Left ventricle myocardium inferior (tissue), 1 donor: ENCODE data around the gene EXOC4. TPM values are rescaled to one million over a fixed set of nuclear protein-coding genes. Genes with fewer than 3 reads are reported as not detected.

Experiments
- DNase-seq: peaks from one replicate; pipeline ENCODE4 v3.0.0-alpha.2; 2020
- H3K27ac ChIP-seq: fragments of 200-600 bp; replicated peaks from 2 replicates; pipeline ENCODE4 v1.8.0; 2021
- H3K27me3 ChIP-seq: fragments of 200-600 bp; 2 replicates; pipeline ENCODE4 v1.8.0; 2021; ENCODE audit warnings: low read depth
- H3K36me3 ChIP-seq: fragments of 200-600 bp; 2 replicates; pipeline ENCODE4 v1.8.0; 2021
- H3K4me1 ChIP-seq: fragments of 200-600 bp; 2 replicates; pipeline ENCODE4 v1.8.0; 2021
- H3K4me3 ChIP-seq: fragments of 200-600 bp; 2 replicates; pipeline ENCODE4 v1.8.0; 2021; ENCODE audit warnings: mild to moderate bottlenecking, moderate library complexity
- H3K9me3 ChIP-seq: fragments of 200-600 bp; replicated peaks from 2 replicates; pipeline ENCODE4 v1.8.0; 2021
- CTCF ChIP-seq: fragments of 200-600 bp; IDR thresholded peaks from 2 replicates; pipeline ENCODE4 v1.8.0; 2021; ENCODE audit warnings: antibody characterized with exemption, mild to moderate bottlenecking, borderline replicate concordance
- intact Hi-C: fragments of 100-400 bp; cut with micrococcal nuclease; formaldehyde crosslinking; loops from one replicate; pipeline ENCODE4 v1.11.0; 2022
- total RNA-seq: library from RNA; stranded (reverse); fragmentation: NEBNext Ultra II Directional; extraction: Animal tissue kit (Norgen Biotek cat#: 25700); gene quantifications from one replicate; pipeline ENCODE4 v1.2.1, GENCODE V29; 2021
- donor health status: DM: no; HTN: yes; CAD: no; lungs with severe emphysema.

Gene EXOC4
- total RNA-seq, 1 donor from 2014 or later: 33.8 TPM

DNA sequence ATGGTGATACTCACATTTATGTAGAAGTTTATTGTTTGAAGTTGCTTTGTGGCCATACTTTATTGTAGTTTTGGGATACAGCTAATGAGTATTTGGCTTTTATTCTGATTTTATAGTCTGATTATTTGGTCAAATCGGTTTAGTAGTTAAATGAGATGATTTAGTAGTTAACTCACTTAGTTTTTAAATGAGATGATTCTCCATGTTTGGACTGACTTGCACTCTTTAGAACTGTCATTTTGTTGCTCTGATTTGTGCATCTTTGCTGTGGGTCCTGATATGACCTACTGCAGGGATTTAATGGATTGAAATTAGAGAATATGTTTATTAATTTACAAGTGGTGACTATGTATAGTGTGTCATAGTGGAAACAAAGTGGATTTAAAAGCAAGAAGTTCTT, 44.2 kb downstream of the EXOC4 start:
- intact Hi-C loops: no loop called here
- peaks cover 58% of the 10 kb centered on the region for H3K4me1 ChIP-seq

GRCh38 chr7:133298080-133298479, 45.2 kb downstream of the EXOC4 start:
- no peak for TF ChIP-seq CTCF
- intact Hi-C loops: no loop called here
- peaks cover 61% of the 10 kb centered on the region for H3K4me1 ChIP-seq

More for the DNA sequence above, 44.2 kb downstream of the EXOC4 start:
- Histone ChIP-seq H3K27me3 (no peaks in the 10 kb centered on the region), H3K9me3 (no peaks in the 10 kb centered on the region), H3K27ac (no peak overlapping the region), H3K36me3 (no peaks in the 10 kb centered on the region), H3K4me3 (no peak overlapping the region)
- no peak for TF ChIP-seq CTCF
- DNase-seq: no peak

DNA sequence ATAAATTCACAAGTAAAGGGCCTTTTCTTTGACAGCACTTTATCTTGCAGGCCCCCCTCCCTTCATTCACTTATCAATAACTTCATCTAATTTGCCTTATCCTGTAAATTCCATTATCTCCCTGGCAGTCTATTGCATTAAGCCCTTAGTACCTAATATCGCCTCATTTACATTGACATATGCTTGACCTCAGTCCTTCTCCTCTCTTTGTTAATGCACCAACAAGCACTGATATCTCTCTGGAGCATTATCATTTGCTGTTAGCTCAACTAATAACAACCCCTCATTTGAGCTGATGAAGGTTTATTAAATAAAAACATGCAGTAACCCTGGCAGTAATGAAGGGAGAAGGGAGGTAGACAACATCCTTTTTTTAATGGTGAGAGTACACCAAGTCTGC, 46.8 kb downstream of the EXOC4 start:
- no peaks in the 10 kb centered on the region for H3K9me3 ChIP-seq
- no peak for DNase-seq
- no peaks in the 10 kb centered on the region for H3K27me3 ChIP-seq
- no peak for TF ChIP-seq CTCF
- no peaks in the 10 kb centered on the region for H3K36me3 ChIP-seq
- no peak overlapping the region for H3K27ac ChIP-seq
- H3K4me1 ChIP-seq: peaks cover 61% of the 10 kb centered on the region
- intact Hi-C loops: no loop called here
- no peak overlapping the region for H3K4me3 ChIP-seq

More at GRCh38 chr7:133298080-133298479, 45.2 kb downstream of the EXOC4 start:
- no peak for DNase-seq
- H3K27me3 ChIP-seq: no peaks in the 10 kb centered on the region
- no peak overlapping the region for H3K4me3 ChIP-seq
- H3K27ac ChIP-seq: no peak overlapping the region
- no peaks in the 10 kb centered on the region for H3K9me3 ChIP-seq
- H3K36me3 ChIP-seq: no peaks in the 10 kb centered on the region

GRCh38 chr7:133300088-133300487, 47.2 kb downstream of the EXOC4 start:
- H3K4me3 ChIP-seq: no peak overlapping the region
- H3K27ac ChIP-seq: no peak overlapping the region
- no peaks in the 10 kb centered on the region for H3K9me3 ChIP-seq
- intact Hi-C loops: no loop called here
- peaks cover 61% of the 10 kb centered on the region for H3K4me1 ChIP-seq
- no peaks in the 10 kb centered on the region for H3K27me3 ChIP-seq
- H3K36me3 ChIP-seq: peaks cover under 1% of the 10 kb centered on the region
- no peak for DNase-seq
- TF ChIP-seq CTCF: no peak

- intact Hi-C loops: no loop called here
- TF ChIP-seq CTCF: no peak
- H3K4me1 ChIP-seq: peaks cover 54% of the 10 kb centered on the region
- no peak overlapping the region for H3K4me3 ChIP-seq
- no peaks in the 10 kb centered on the region for H3K9me3 ChIP-seq
- peak overlapping the region; percentile 9 for H3K27ac ChIP-seq
- no peaks in the 10 kb centered on the region for H3K27me3 ChIP-seq
- H3K36me3 ChIP-seq: peaks cover 7% of the 10 kb centered on the region
- DNase-seq: no peak
Observed at GRCh38 chr7:133300811-133301210, 47.9 kb downstream of the EXOC4 start.

DNA sequence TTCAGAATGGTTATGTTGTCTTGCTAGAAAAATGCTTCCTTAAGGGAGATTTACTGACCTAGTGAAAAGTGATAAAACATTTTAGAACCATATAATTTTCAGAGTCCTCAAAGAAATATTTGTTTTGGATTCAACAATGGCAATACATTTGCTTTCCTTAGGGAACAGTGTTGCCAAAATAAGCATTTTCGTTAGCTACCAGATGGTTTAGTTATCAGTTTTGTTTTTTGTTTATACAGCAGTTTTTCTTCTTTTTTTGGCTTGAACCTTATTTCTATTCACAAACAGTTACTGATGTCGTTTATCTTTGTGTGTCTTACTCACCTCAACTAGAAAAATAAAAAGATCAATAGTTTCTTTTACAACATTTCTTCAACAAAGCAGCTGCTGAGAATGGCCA, 48.6 kb downstream of the EXOC4 start:
- Histone ChIP-seq H3K36me3 (peaks cover 14% of the 10 kb centered on the region), H3K4me1 (peaks cover 49% of the 10 kb centered on the region), H3K4me3 (no peak overlapping the region), H3K9me3 (no peaks in the 10 kb centered on the region), H3K27ac (peak overlapping the region; percentile 9), H3K27me3 (no peaks in the 10 kb centered on the region)
- no peak for TF ChIP-seq CTCF
- intact Hi-C loops: no loop called here
- DNase-seq: no peak
